ENCODE results near the gene RNF41.
"Not testable (repeated sequence)": the region's sequence is repeated elsewhere in the genome, so short reads cannot be mapped to it uniquely, and the experiment has no call there.

The RNF41 gene

GRCh38 chr12:56221757-56222530, at the start of gene RNF41:
Gene RNF41 (minus strand): TSS chr12:56221922. CDS start chr12:56214047, 7,875 bp downstream.
- DNase-seq = peak; percentile 95 to 97

GRCh38 chr12:56271031-56271430, 49.3 kb upstream of the RNF41 start:
- DNase-seq = no peak

- DNase-seq = no peak
These were observed 45.8 kb upstream of the RNF41 start for GRCh38 chr12:56267443-56268071.

GRCh38 chr12:56266693-56267442, 45.1 kb upstream of the RNF41 start, which contains the start of gene COQ10A:
Gene COQ10A (plus strand): TSS chr12:56266942. CDS start chr12:56267119, 177 bp downstream.
- DNase-seq = peak; percentile 66 to 84

- not testable (repeated sequence) for DNase-seq
These were observed 44.5 kb upstream of the RNF41 start for GRCh38 chr12:56266068-56266692.

GRCh38 chr12:56262955-56263354, 41.2 kb upstream of the RNF41 start:
- DNase-seq = not testable (repeated sequence)

GRCh38 chr12:56261503-56262232, 39.9 kb upstream of the RNF41 start:
- DNase-seq = no peak

- no peak for DNase-seq
These were observed 39.2 kb upstream of the RNF41 start for GRCh38 chr12:56260921-56261320.

- DNase-seq = no peak
These were observed 38.7 kb upstream of the RNF41 start for GRCh38 chr12:56260380-56260779.

- no peak for DNase-seq
These were observed 37.1 kb upstream of the RNF41 start for GRCh38 chr12:56258820-56259183.

- peak; percentile 47 to 81 for DNase-seq
These were observed 36.5 kb upstream of the RNF41 start, which contains the start of gene ANKRD52 for GRCh38 chr12:56258068-56258819. Gene ANKRD52 (minus strand): TSS chr12:56258384. CDS start chr12:56258269, 115 bp downstream.

GRCh38 chr12:56257491-56258067, 35.9 kb upstream of the RNF41 start:
- DNase-seq = peak in 1 of 2 experiments; percentile 31

- DNase-seq = no peak
These were observed 35.3 kb upstream of the RNF41 start for GRCh38 chr12:56257071-56257470.

- DNase-seq = no peak
These were observed 34.7 kb upstream of the RNF41 start for GRCh38 chr12:56256326-56256960.

GRCh38 chr12:56255671-56256070, 33.9 kb upstream of the RNF41 start:
- DNase-seq = no peak

- no peak for DNase-seq
These were observed 31.4 kb upstream of the RNF41 start for GRCh38 chr12:56253091-56253490.

GRCh38 chr12:56252649-56253048, 30.9 kb upstream of the RNF41 start:
- DNase-seq = no peak

- DNase-seq = no peak
These were observed 27.0 kb upstream of the RNF41 start for GRCh38 chr12:56248711-56249110.

GRCh38 chr12:56247923-56248322, 26.2 kb upstream of the RNF41 start:
- DNase-seq = no peak

- no peak for DNase-seq
These were observed 22.8 kb upstream of the RNF41 start for GRCh38 chr12:56244494-56244893.
